ENCODE data around the gene G6PC1.
"Not testable (repeated sequence)": the region's sequence is repeated elsewhere in the genome, so short reads cannot be mapped to it uniquely, and the experiment has no call there.

The G6PC1 gene

GRCh38 chr17:42894283-42895184 is 6.1 kb upstream of the G6PC1 start:
- no peak for DNase-seq (ENCODE audit: low read depth)
- no peak overlapping the region for H3K4me3 ChIP-seq (ENCODE audit: low read length)
- no peak for TF ChIP-seq CTCF (IDR thresholded peaks at IDR 0.05; ENCODE audit: insufficient read depth, low read depth, low read length, missing control alignments)

GRCh38 chr17:42895185-42895555 is 5.4 kb upstream of the G6PC1 start:
- no peak overlapping the region for H3K4me3 ChIP-seq (ENCODE audit: low read length)
- TF ChIP-seq CTCF (IDR thresholded peaks at IDR 0.05; ENCODE audit: insufficient read depth, low read depth, low read length, missing control alignments): no peak
- DNase-seq (ENCODE audit: low read depth): peak; percentile 88

- no peak overlapping the region for H3K4me3 ChIP-seq (ENCODE audit: low read length)
- no peak for DNase-seq (ENCODE audit: low read depth)
- no peak for TF ChIP-seq CTCF (IDR thresholded peaks at IDR 0.05; ENCODE audit: insufficient read depth, low read depth, low read length, missing control alignments)
Measured at GRCh38 chr17:42898147-42898811, 2.3 kb upstream of the G6PC1 start.

- H3K4me3 ChIP-seq (ENCODE audit: low read length); DNase-seq (ENCODE audit: low read depth): not testable (repeated sequence)
Measured at GRCh38 chr17:42899981-42900380, 618 bp upstream of the G6PC1 start.

- no peak overlapping the region for H3K4me3 ChIP-seq (ENCODE audit: low read length)
- DNase-seq (ENCODE audit: low read depth): no peak
- TF ChIP-seq CTCF (IDR thresholded peaks at IDR 0.05; ENCODE audit: insufficient read depth, low read depth, low read length, missing control alignments): no peak
Measured at GRCh38 chr17:42901535-42902229, 1.1 kb downstream of the G6PC1 start.

GRCh38 chr17:42904110-42904469 is 3.5 kb downstream of the G6PC1 start:
- H3K4me3 ChIP-seq (ENCODE audit: low read length): no peak overlapping the region

More at GRCh38 chr17:42904110-42904469, 3.5 kb downstream of the G6PC1 start:
- no peak for DNase-seq (ENCODE audit: low read depth)
- TF ChIP-seq CTCF (IDR thresholded peaks at IDR 0.05; ENCODE audit: insufficient read depth, low read depth, low read length, missing control alignments): no peak
